MM.1S (cell line): ENCODE data around the gene TMEM150A.

Source experiments
- DNase-seq: peaks from one replicate; pipeline ENCODE4 v3.0.0-alpha.2; 2015
- H2AFZ ChIP-seq: fragments of 300-600 bp; sonication (generic); 2 replicates; pipeline ENCODE4 v1.6.0; 2016; ENCODE audit warnings: antibody characterized with exemption, low read length
- H3F3A ChIP-seq: fragments of 300-600 bp; sonication (generic); 2 replicates; pipeline ENCODE4 v1.6.1; 2016; ENCODE audit warnings: mild to moderate bottlenecking, antibody characterized with exemption, low read length, moderate library complexity, mixed read lengths; ENCODE audit not compliant: insufficient read depth
- H3K27ac ChIP-seq: fragments of 300-600 bp; sonication (generic); 2 replicates; pipeline ENCODE4 v1.5.1; 2016; ENCODE audit warnings: mild to moderate bottlenecking, low read length
- H3K27me3 ChIP-seq: fragments of 300-600 bp; sonication (generic); replicated peaks from 2 replicates; pipeline ENCODE4 v1.6.0; 2016; ENCODE audit warnings: low read length; ENCODE audit not compliant: insufficient read depth
- H3K36me3 ChIP-seq: fragments of 300-600 bp; sonication (generic); replicated peaks from 2 replicates; pipeline ENCODE4 v1.6.1; 2016; ENCODE audit warnings: mild to moderate bottlenecking, low read length, mixed read lengths; ENCODE audit not compliant: insufficient read depth
- H3K4me1 ChIP-seq: fragments of 300-600 bp; sonication (generic); 2 replicates; pipeline ENCODE4 v1.6.1; 2016; ENCODE audit warnings: low read length, mixed read lengths
- H3K4me2 ChIP-seq: fragments of 300-600 bp; sonication (generic); 2 replicates; pipeline ENCODE4 v1.6.0; 2016; ENCODE audit warnings: low read depth, low read length
- H3K4me3 ChIP-seq: fragments of 300-600 bp; sonication (generic); 2 replicates; pipeline ENCODE4 v1.5.1; 2016; ENCODE audit warnings: low read length, mixed read lengths
- H3K79me2 ChIP-seq: fragments of 300-600 bp; sonication (generic); 2 replicates; pipeline ENCODE4 v1.6.1; 2016; ENCODE audit warnings: mixed run types, low read length, mixed read lengths
- H3K9ac ChIP-seq: fragments of 300-600 bp; sonication (generic); 2 replicates; pipeline ENCODE4 v1.6.1; 2016; ENCODE audit warnings: low read length, mixed read lengths
- H3K9me2 ChIP-seq: fragments of 300-600 bp; sonication (generic); replicated peaks from 2 replicates; pipeline ENCODE4 v1.6.1; 2016; ENCODE audit warnings: mild to moderate bottlenecking, low read length, mixed read lengths; ENCODE audit not compliant: insufficient read depth
- H3K9me3 ChIP-seq: fragments of 300-600 bp; sonication (generic); replicated peaks from 2 replicates; pipeline ENCODE4 v1.6.1; 2016; ENCODE audit warnings: mild to moderate bottlenecking, low read length, mixed read lengths; ENCODE audit not compliant: insufficient read depth
- H4K20me1 ChIP-seq: fragments of 300-600 bp; sonication (generic); 2 replicates; pipeline ENCODE4 v1.6.1; 2016; ENCODE audit warnings: mild to moderate bottlenecking, low read length, moderate library complexity, mixed read lengths; ENCODE audit not compliant: insufficient read depth
- CTCF ChIP-seq: fragments of 300-600 bp; sonication (generic); IDR thresholded peaks from 2 replicates; pipeline ENCODE4 v1.5.1; 2016; ENCODE audit warnings: antibody characterized with exemption, low read length, mixed read lengths
- EZH2 ChIP-seq: fragments of 300-600 bp; sonication (generic); optimal IDR thresholded peaks from 2 replicates; pipeline ENCODE3; 2017; ENCODE audit warnings: low read depth, mild to moderate bottlenecking, antibody characterized with exemption, low read length, mixed read lengths
- EZH2phosphoT487 ChIP-seq: fragments of 300-600 bp; sonication (generic); IDR thresholded peaks from 2 replicates; pipeline ENCODE4 v1.6.1; 2018; ENCODE audit warnings: antibody characterized with exemption, low read length

TMEM150A gene

DNA sequence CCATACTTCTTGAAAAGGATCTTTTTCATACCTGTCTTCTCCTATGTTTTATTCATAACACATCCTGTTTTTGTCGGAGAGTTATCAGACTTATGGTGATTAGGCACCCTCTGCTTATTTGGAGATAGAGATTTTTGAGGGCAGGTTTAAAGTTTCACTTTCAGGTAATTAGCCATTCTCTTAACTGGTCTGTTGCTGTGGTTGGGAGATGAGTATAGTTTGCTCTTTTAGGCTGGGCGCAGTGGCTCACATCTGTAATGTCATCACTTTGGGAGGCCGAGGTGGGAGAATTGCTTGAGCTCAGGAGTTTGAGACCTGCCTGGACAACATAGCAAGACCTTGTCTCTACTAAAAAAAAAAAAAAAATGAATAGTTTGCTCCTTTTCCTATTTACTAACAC, 40.2 kb upstream of the TMEM150A start:
- peaks cover 19% of the 10 kb centered on the region for H3K4me1 ChIP-seq
- no peaks in the 10 kb centered on the region for H3K9me3 ChIP-seq
- TF ChIP-seq EZH2phosphoT487 (no peak), CTCF (no peak), EZH2 (no peak)
- DNase-seq, result peak; percentile 84
- peak overlapping the region; percentile 32; the same call in 1 of the 2 replicates for H3K27ac ChIP-seq
- no peak overlapping the region for H2AFZ ChIP-seq
- peaks cover 36% of the 10 kb centered on the region for H3K36me3 ChIP-seq
- peak overlapping the region; percentile 34 for H3K4me2 ChIP-seq
- H3K9me2 ChIP-seq, result no peaks in the 10 kb centered on the region
- no peak overlapping the region for H3K9ac ChIP-seq
- H3K79me2 ChIP-seq, result peaks cover 35% of the 10 kb centered on the region
- H4K20me1 ChIP-seq, result no peaks in the 10 kb centered on the region
- peaks cover 14% of the 10 kb centered on the region for H3F3A ChIP-seq
- no peak overlapping the region for H3K4me3 ChIP-seq
- H3K27me3 ChIP-seq, result no peaks in the 10 kb centered on the region

GRCh38 chr2:85635636-85636035, 33.1 kb upstream of the TMEM150A start:
- Histone ChIP-seq H4K20me1 (no peaks in the 10 kb centered on the region), H3K27ac (no peak overlapping the region), H2AFZ (no peak overlapping the region), H3K9ac (no peak overlapping the region), H3K79me2 (peaks cover 41% of the 10 kb centered on the region), H3K4me3 (no peak overlapping the region), H3K36me3 (peaks cover 19% of the 10 kb centered on the region; the same call in 1 of the 2 replicates), H3K9me3 (no peaks in the 10 kb centered on the region), H3K9me2 (no peaks in the 10 kb centered on the region), H3K4me1 (peaks cover 7% of the 10 kb centered on the region; the same call in 1 of the 2 replicates), H3F3A (peaks cover 13% of the 10 kb centered on the region), H3K4me2 (no peak overlapping the region), H3K27me3 (no peaks in the 10 kb centered on the region)
- no peak for DNase-seq
- no peak for TF ChIP-seq EZH2phosphoT487

DNA sequence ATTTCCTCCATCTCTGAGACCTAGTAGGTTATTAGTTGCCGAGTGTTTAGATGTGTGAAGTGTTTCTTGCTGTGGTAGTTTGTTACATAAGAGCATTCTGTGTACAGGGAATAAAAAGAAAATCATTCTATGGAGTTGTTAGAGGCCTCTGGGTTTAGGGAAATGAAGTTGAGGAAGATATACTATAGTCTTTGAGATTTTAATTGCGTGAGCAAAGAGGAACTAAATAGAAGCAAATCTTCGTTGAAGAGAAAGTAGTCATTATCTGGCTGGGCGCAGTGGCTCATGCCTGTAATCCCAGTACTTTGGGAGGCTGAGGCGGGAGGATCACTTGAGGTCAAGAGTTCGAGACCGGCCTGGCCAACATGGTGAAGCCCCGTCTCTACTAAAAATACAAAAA, 32.5 kb upstream of the TMEM150A start:
- Histone ChIP-seq H4K20me1 (no peaks in the 10 kb centered on the region), H3K79me2 (peaks cover 47% of the 10 kb centered on the region), H3K27me3 (no peaks in the 10 kb centered on the region), H2AFZ (no peak overlapping the region), H3K4me2 (no peak overlapping the region), H3K27ac (no peak overlapping the region), H3F3A (peaks cover 13% of the 10 kb centered on the region), H3K36me3 (peaks cover 23% of the 10 kb centered on the region; the same call in 1 of the 2 replicates), H3K4me3 (no peak overlapping the region), H3K9me3 (no peaks in the 10 kb centered on the region), H3K4me1 (peaks cover 7% of the 10 kb centered on the region; the same call in 1 of the 2 replicates), H3K9me2 (no peaks in the 10 kb centered on the region), H3K9ac (no peak overlapping the region)
- DNase-seq, result no peak
- no peak for TF ChIP-seq CTCF
- no peak for TF ChIP-seq EZH2phosphoT487
- TF ChIP-seq EZH2, result no peak

GRCh38 chr2:85631316-85631715, 28.8 kb upstream of the TMEM150A start:
- Histone ChIP-seq H3K36me3 (peaks cover 16% of the 10 kb centered on the region; the same call in 1 of the 2 replicates), H3K9me3 (no peaks in the 10 kb centered on the region), H3F3A (peaks cover 20% of the 10 kb centered on the region), H3K4me2 (no peak overlapping the region), H2AFZ (no peak overlapping the region), H3K27ac (no peak overlapping the region), H3K4me1 (peaks cover 13% of the 10 kb centered on the region), H4K20me1 (no peaks in the 10 kb centered on the region), H3K9ac (no peak overlapping the region), H3K9me2 (no peaks in the 10 kb centered on the region), H3K79me2 (peaks cover 43% of the 10 kb centered on the region), H3K4me3 (no peak overlapping the region), H3K27me3 (no peaks in the 10 kb centered on the region)
- no peak for TF ChIP-seq CTCF
- no peak for TF ChIP-seq EZH2
- TF ChIP-seq EZH2phosphoT487, result no peak
- DNase-seq, result no peak
